Measurements from ENCODE around the gene UCHL5.

UCHL5 gene

GRCh38 chr1:193087893-193088292, 28.7 kb upstream of the UCHL5 start:
- Histone ChIP-seq H3K4me3 (ENCODE audit: insufficient read depth, low read depth, low read length, poor library complexity, severe bottlenecking) (no peak overlapping the region), H3K27me3 (replicated peaks; ENCODE audit: control insufficient read depth, insufficient read depth, low read length, poor library complexity, severe bottlenecking) (no peaks in the 10 kb centered on the region), H3K27ac (ENCODE audit: insufficient read depth, low read length, poor library complexity, severe bottlenecking) (no peak overlapping the region), H3K9me3 (ENCODE audit: control insufficient read depth, low read length) (no peaks in the 10 kb centered on the region), H3K4me1 (ENCODE audit: control insufficient read depth, insufficient read depth, low read length, poor library complexity, severe bottlenecking) (no peaks in the 10 kb centered on the region), H3K36me3 (ENCODE audit: control insufficient read depth, insufficient read depth, low read length) (peaks cover 25% of the 10 kb centered on the region)
- DNase-seq: no peak

GRCh38 chr1:193086342-193086741, 27.2 kb upstream of the UCHL5 start:
- peaks cover 33% of the 10 kb centered on the region for H3K36me3 ChIP-seq (ENCODE audit: control insufficient read depth, insufficient read depth, low read length)
- H3K4me3 ChIP-seq (ENCODE audit: insufficient read depth, low read depth, low read length, poor library complexity, severe bottlenecking): no peak overlapping the region
- H3K27me3 ChIP-seq (replicated peaks; ENCODE audit: control insufficient read depth, insufficient read depth, low read length, poor library complexity, severe bottlenecking): no peaks in the 10 kb centered on the region
- H3K27ac ChIP-seq (ENCODE audit: insufficient read depth, low read length, poor library complexity, severe bottlenecking): no peak overlapping the region
- H3K9me3 ChIP-seq (ENCODE audit: control insufficient read depth, low read length): no peaks in the 10 kb centered on the region
- H3K4me1 ChIP-seq (ENCODE audit: control insufficient read depth, insufficient read depth, low read length, poor library complexity, severe bottlenecking): no peaks in the 10 kb centered on the region
- DNase-seq: no peak

DNA sequence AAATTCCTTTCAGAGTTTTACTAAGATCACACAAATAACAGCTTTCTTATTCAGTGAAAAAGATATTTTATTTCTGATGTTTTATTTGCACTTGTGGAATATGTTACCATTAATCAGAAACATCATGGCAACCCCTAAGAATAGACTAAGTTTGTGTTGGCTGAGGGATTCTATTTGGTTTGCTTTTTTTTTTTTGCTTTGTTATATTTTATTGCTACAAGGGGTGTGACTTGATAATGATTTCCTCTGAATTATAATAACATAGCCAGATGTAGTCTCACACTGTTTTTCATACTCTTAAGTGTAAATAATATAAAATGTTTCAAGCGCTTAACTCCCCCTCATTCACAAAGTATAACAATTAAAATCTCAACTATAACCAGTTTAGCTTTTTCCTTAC, 26.1 kb upstream of the UCHL5 start:
- Histone ChIP-seq H3K4me1 (ENCODE audit: control insufficient read depth, insufficient read depth, low read length, poor library complexity, severe bottlenecking) (no peaks in the 10 kb centered on the region), H3K27ac (ENCODE audit: insufficient read depth, low read length, poor library complexity, severe bottlenecking) (no peak overlapping the region), H3K36me3 (ENCODE audit: control insufficient read depth, insufficient read depth, low read length) (peaks cover 35% of the 10 kb centered on the region), H3K9me3 (ENCODE audit: control insufficient read depth, low read length) (no peaks in the 10 kb centered on the region), H3K4me3 (ENCODE audit: insufficient read depth, low read depth, low read length, poor library complexity, severe bottlenecking) (no peak overlapping the region), H3K27me3 (replicated peaks; ENCODE audit: control insufficient read depth, insufficient read depth, low read length, poor library complexity, severe bottlenecking) (no peaks in the 10 kb centered on the region)
- no peak for DNase-seq

DNA sequence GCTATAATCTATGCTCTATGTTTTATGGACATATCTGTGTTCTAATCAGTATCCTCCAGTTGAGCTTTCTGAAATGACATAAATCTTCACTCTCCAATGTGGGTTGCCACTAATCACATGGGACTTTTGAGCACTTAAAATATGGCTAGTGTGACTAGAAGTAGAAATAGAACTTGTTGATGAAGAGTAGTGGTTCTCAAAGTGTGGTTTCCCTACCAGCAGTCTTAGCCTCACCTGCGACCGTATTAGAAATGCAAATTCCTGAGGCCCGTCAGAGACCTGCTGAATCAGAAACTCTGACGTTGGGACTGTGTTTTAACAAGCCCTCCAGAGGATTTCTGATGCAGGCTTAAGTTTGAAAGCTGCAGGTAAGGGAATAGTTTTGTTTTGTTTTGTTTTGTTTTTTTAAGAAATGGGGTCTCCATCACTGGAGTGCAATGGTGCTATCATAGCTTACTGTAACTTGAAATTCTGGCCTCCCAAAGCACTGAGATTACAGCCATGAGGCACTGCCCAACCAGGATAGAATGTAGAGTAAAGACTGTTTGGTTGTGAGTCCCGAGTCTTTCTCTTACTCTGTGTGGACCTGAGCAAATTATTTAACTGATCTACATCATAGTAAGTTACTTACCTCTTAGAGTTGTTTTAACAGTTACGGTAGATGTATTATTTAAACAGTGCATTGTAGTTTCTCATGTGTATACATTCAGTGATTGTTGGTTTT, 24.4 kb upstream of the UCHL5 start:
- DNase-seq: no peak
- no peak overlapping the region for H3K4me3 ChIP-seq (ENCODE audit: insufficient read depth, low read depth, low read length, poor library complexity, severe bottlenecking)
- H3K9me3 ChIP-seq (ENCODE audit: control insufficient read depth, low read length): no peaks in the 10 kb centered on the region
- no peak overlapping the region for H3K27ac ChIP-seq (ENCODE audit: insufficient read depth, low read length, poor library complexity, severe bottlenecking)
- H3K27me3 ChIP-seq (replicated peaks; ENCODE audit: control insufficient read depth, insufficient read depth, low read length, poor library complexity, severe bottlenecking): no peaks in the 10 kb centered on the region
- no peaks in the 10 kb centered on the region for H3K4me1 ChIP-seq (ENCODE audit: control insufficient read depth, insufficient read depth, low read length, poor library complexity, severe bottlenecking)
- peaks cover 40% of the 10 kb centered on the region for H3K36me3 ChIP-seq (ENCODE audit: control insufficient read depth, insufficient read depth, low read length)

DNA sequence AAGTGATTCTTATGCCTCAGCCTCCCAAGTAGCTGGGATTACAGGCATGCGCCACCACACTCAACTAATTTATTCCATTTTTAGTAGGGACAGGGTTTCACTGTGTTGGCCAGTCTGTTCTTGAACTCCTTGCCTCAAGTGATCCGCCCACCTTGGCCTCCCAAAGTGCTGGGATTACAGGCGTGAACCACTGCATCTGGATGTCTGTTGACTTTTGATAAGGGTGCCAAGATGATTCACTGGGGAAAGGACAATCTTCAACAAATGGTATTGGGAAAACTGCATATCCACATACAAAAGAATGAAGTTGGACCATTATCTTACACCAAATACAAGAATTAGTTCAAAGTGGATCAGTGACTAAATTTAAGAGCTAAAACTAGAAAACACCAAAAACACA, 20.0 kb upstream of the UCHL5 start:
- Histone ChIP-seq H3K4me3 (ENCODE audit: insufficient read depth, low read depth, low read length, poor library complexity, severe bottlenecking) (no peak overlapping the region), H3K9me3 (ENCODE audit: control insufficient read depth, low read length) (no peaks in the 10 kb centered on the region), H3K36me3 (ENCODE audit: control insufficient read depth, insufficient read depth, low read length) (peaks cover 42% of the 10 kb centered on the region)

DNA sequence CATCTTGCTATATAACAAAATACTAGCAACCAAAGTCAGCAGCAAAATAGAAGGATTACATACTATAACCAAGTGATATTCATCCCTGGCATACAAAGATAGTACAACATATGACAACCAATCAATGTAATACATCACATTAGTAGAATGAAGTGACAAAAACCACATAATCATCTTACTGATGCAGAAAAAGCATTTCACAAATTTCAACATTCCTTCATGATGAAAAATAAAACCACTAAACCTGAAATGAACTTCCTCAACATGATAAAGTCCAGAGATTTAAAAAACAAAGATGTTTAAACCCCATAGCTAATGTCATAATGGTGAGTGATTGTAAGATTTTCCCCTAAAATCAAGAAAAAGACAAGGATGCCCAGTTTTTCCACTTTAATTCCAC, 18.8 kb upstream of the UCHL5 start:
- H3K27ac ChIP-seq (ENCODE audit: insufficient read depth, low read length, poor library complexity, severe bottlenecking): no peak overlapping the region
- no peaks in the 10 kb centered on the region for H3K27me3 ChIP-seq (replicated peaks; ENCODE audit: control insufficient read depth, insufficient read depth, low read length, poor library complexity, severe bottlenecking)
- no peaks in the 10 kb centered on the region for H3K4me1 ChIP-seq (ENCODE audit: control insufficient read depth, insufficient read depth, low read length, poor library complexity, severe bottlenecking)
- H3K4me3 ChIP-seq (ENCODE audit: insufficient read depth, low read depth, low read length, poor library complexity, severe bottlenecking): no peak overlapping the region
- H3K36me3 ChIP-seq (ENCODE audit: control insufficient read depth, insufficient read depth, low read length): peaks cover 30% of the 10 kb centered on the region
- no peaks in the 10 kb centered on the region for H3K9me3 ChIP-seq (ENCODE audit: control insufficient read depth, low read length)
- no peak for DNase-seq

More for the DNA sequence above, 20.0 kb upstream of the UCHL5 start:
- Histone ChIP-seq H3K27ac (ENCODE audit: insufficient read depth, low read length, poor library complexity, severe bottlenecking) (no peak overlapping the region), H3K27me3 (replicated peaks; ENCODE audit: control insufficient read depth, insufficient read depth, low read length, poor library complexity, severe bottlenecking) (no peaks in the 10 kb centered on the region), H3K4me1 (ENCODE audit: control insufficient read depth, insufficient read depth, low read length, poor library complexity, severe bottlenecking) (no peaks in the 10 kb centered on the region)
- no peak for DNase-seq

- Histone ChIP-seq H3K27me3 (replicated peaks; ENCODE audit: control insufficient read depth, insufficient read depth, low read length, poor library complexity, severe bottlenecking) (no peaks in the 10 kb centered on the region), H3K4me1 (ENCODE audit: control insufficient read depth, insufficient read depth, low read length, poor library complexity, severe bottlenecking) (peaks cover 6% of the 10 kb centered on the region), H3K36me3 (ENCODE audit: control insufficient read depth, insufficient read depth, low read length) (no peaks in the 10 kb centered on the region), H3K4me3 (ENCODE audit: insufficient read depth, low read depth, low read length, poor library complexity, severe bottlenecking) (no peak overlapping the region), H3K27ac (ENCODE audit: insufficient read depth, low read length, poor library complexity, severe bottlenecking) (peak overlapping the region; percentile 20), H3K9me3 (ENCODE audit: control insufficient read depth, low read length) (no peaks in the 10 kb centered on the region)
- no peak for DNase-seq
These were observed 11.8 kb upstream of the UCHL5 start for GRCh38 chr1:193070942-193071341.

- Histone ChIP-seq H3K27ac (ENCODE audit: insufficient read depth, low read length, poor library complexity, severe bottlenecking) (no peak overlapping the region), H3K36me3 (ENCODE audit: control insufficient read depth, insufficient read depth, low read length) (no peaks in the 10 kb centered on the region), H3K4me3 (ENCODE audit: insufficient read depth, low read depth, low read length, poor library complexity, severe bottlenecking) (no peak overlapping the region), H3K9me3 (ENCODE audit: control insufficient read depth, low read length) (no peaks in the 10 kb centered on the region), H3K4me1 (ENCODE audit: control insufficient read depth, insufficient read depth, low read length, poor library complexity, severe bottlenecking) (peaks cover 6% of the 10 kb centered on the region), H3K27me3 (replicated peaks; ENCODE audit: control insufficient read depth, insufficient read depth, low read length, poor library complexity, severe bottlenecking) (no peaks in the 10 kb centered on the region)
- no peak for DNase-seq
These were observed 11.2 kb upstream of the UCHL5 start for GRCh38 chr1:193070386-193070753.

- DNase-seq: no peak
- Histone ChIP-seq H3K4me3 (ENCODE audit: insufficient read depth, low read depth, low read length, poor library complexity, severe bottlenecking) (no peak overlapping the region), H3K9me3 (ENCODE audit: control insufficient read depth, low read length) (no peaks in the 10 kb centered on the region), H3K27ac (ENCODE audit: insufficient read depth, low read length, poor library complexity, severe bottlenecking) (no peak overlapping the region), H3K4me1 (ENCODE audit: control insufficient read depth, insufficient read depth, low read length, poor library complexity, severe bottlenecking) (peaks cover 6% of the 10 kb centered on the region), H3K36me3 (ENCODE audit: control insufficient read depth, insufficient read depth, low read length) (no peaks in the 10 kb centered on the region), H3K27me3 (replicated peaks; ENCODE audit: control insufficient read depth, insufficient read depth, low read length, poor library complexity, severe bottlenecking) (no peaks in the 10 kb centered on the region)
These were observed 10.7 kb upstream of the UCHL5 start for GRCh38 chr1:193069748-193070385.

- H3K27ac ChIP-seq (ENCODE audit: insufficient read depth, low read length, poor library complexity, severe bottlenecking): no peak overlapping the region
These were observed 8.9 kb upstream of the UCHL5 start for GRCh38 chr1:193068013-193068412.

More at GRCh38 chr1:193068013-193068412, 8.9 kb upstream of the UCHL5 start:
- DNase-seq: no peak
- Histone ChIP-seq H3K36me3 (ENCODE audit: control insufficient read depth, insufficient read depth, low read length) (no peaks in the 10 kb centered on the region), H3K4me1 (ENCODE audit: control insufficient read depth, insufficient read depth, low read length, poor library complexity, severe bottlenecking) (peaks cover 6% of the 10 kb centered on the region), H3K9me3 (ENCODE audit: control insufficient read depth, low read length) (no peaks in the 10 kb centered on the region), H3K27me3 (replicated peaks; ENCODE audit: control insufficient read depth, insufficient read depth, low read length, poor library complexity, severe bottlenecking) (no peaks in the 10 kb centered on the region), H3K4me3 (ENCODE audit: insufficient read depth, low read depth, low read length, poor library complexity, severe bottlenecking) (no peak overlapping the region)

Measured in effector memory CD4-positive, alpha-beta T cell (primary cell).